ENCODE measurements around the gene CTNNAL1. TPM values are rescaled to one million over a fixed set of nuclear protein-coding genes. Genes with fewer than 3 reads are reported as not detected.
A peak's percentile ranks its signal among the peaks of the same experiment; 100 is the strongest.

CTNNAL1 gene
- polyA plus RNA-seq, 1 donor (not counting 4 experiments of a cell fraction or from before 2014, with no cell fraction given), result 112 TPM

GRCh38 chr9:109013679-109014607 lies 644 bp upstream of the CTNNAL1 start:
- Histone ChIP-seq H3K4me1 (ENCODE audit: control insufficient read depth, extremely low read depth, insufficient read depth, low read length) (peaks cover 35% of the 10 kb centered on the region), H3K9ac (ENCODE audit: control insufficient read depth, extremely low read depth, insufficient read depth, low read length) (peak overlapping the region; percentile 72), H3K9me3 (ENCODE audit: control insufficient read depth, low read depth, low read length) (no peaks in the 10 kb centered on the region), H3K79me2 (ENCODE audit: control insufficient read depth, insufficient read depth, low read length) (peaks cover 30% of the 10 kb centered on the region), H3K4me3 (ENCODE audit: control insufficient read depth in 2 of 3, extremely low read depth in 1 of 3, insufficient read depth in 2 of 3, low read depth in 1 of 3, low read length in 3 of 3) (peak overlapping the region; percentile 50 to 77 (median 67)), H3K36me3 (ENCODE audit: control insufficient read depth in 2 of 2, extremely low read depth in 1 of 2, insufficient read depth in 2 of 2, low read length in 2 of 2) (peaks cover 1 to 8% of the 10 kb centered on the region in 2 experiments), H2AFZ (ENCODE audit: control insufficient read depth, low read length) (peak overlapping the region; percentile 66), H4K20me1 (ENCODE audit: control insufficient read depth, extremely low read depth, insufficient read depth, low read length) (peaks cover 4% of the 10 kb centered on the region), H3K27me3 (ENCODE audit: control insufficient read depth, extremely low read depth, insufficient read depth, low read length) (no peaks in the 10 kb centered on the region), H3K27ac (ENCODE audit: control insufficient read depth, insufficient read depth, low read length) (peak overlapping the region; percentile 83), H3K4me2 (ENCODE audit: control insufficient read depth, extremely low read depth, insufficient read depth, low read depth, low read length) (peak overlapping the region; percentile 93), H3K9me1 (ENCODE audit: control insufficient read depth, extremely low read depth, insufficient read depth, low read length) (no peaks in the 10 kb centered on the region)
- FAIRE-seq, result no peak
- dilution Hi-C loops (cut with MboI; ENCODE audit: extremely low pct_ligation_motif_present, low sequenced_read_pairs), result no loop called here
- no peak for DNase-seq (ENCODE audit: low read depth, low spot score)
- TF ChIP-seq EZH2 (IDR thresholded peaks at IDR 0.05; ENCODE audit: low read length), result no peak
- no peak for TF ChIP-seq CTCF (optimal IDR thresholded peaks at IDR 0.05 in 1 of 3, IDR thresholded peaks at IDR 0.05 in 1 of 3, conservative IDR thresholded peaks at IDR 0.05 in 1 of 3; ENCODE audit: extremely low read depth in 1 of 3, insufficient read depth in 2 of 3, low read length in 3 of 3)

- Histone ChIP-seq H3K9ac (ENCODE audit: control insufficient read depth, extremely low read depth, insufficient read depth, low read length) (peak overlapping the region; percentile 93), H2AFZ (ENCODE audit: control insufficient read depth, low read length) (peak overlapping the region; percentile 26), H3K79me2 (ENCODE audit: control insufficient read depth, insufficient read depth, low read length) (peaks cover 46% of the 10 kb centered on the region), H3K9me3 (ENCODE audit: control insufficient read depth, low read depth, low read length) (no peaks in the 10 kb centered on the region), H3K27me3 (ENCODE audit: control insufficient read depth, extremely low read depth, insufficient read depth, low read length) (no peaks in the 10 kb centered on the region), H4K20me1 (ENCODE audit: control insufficient read depth, extremely low read depth, insufficient read depth, low read length) (peaks cover 4% of the 10 kb centered on the region), H3K4me2 (ENCODE audit: control insufficient read depth, extremely low read depth, insufficient read depth, low read depth, low read length) (peak overlapping the region; percentile 100), H3K4me1 (ENCODE audit: control insufficient read depth, extremely low read depth, insufficient read depth, low read length) (peaks cover 35% of the 10 kb centered on the region), H3K9me1 (ENCODE audit: control insufficient read depth, extremely low read depth, insufficient read depth, low read length) (no peaks in the 10 kb centered on the region), H3K27ac (ENCODE audit: control insufficient read depth, insufficient read depth, low read length) (peak overlapping the region; percentile 85), H3K4me3 (ENCODE audit: control insufficient read depth in 2 of 3, extremely low read depth in 1 of 3, insufficient read depth in 2 of 3, low read depth in 1 of 3, low read length in 3 of 3) (peak overlapping the region; percentile 74 to 77 (median 75)), H3K36me3 (ENCODE audit: control insufficient read depth in 2 of 2, extremely low read depth in 1 of 2, insufficient read depth in 2 of 2, low read length in 2 of 2) (peaks cover 0 to 8% of the 10 kb centered on the region in 2 experiments)
- FAIRE-seq (peak; percentile 87), DNase-seq (ENCODE audit: low read depth, low spot score) (peak; percentile 81)
- TF ChIP-seq EZH2 (IDR thresholded peaks at IDR 0.05; ENCODE audit: low read length) (no peak), CTCF (optimal IDR thresholded peaks at IDR 0.05 in 1 of 3, IDR thresholded peaks at IDR 0.05 in 1 of 3, conservative IDR thresholded peaks at IDR 0.05 in 1 of 3; ENCODE audit: extremely low read depth in 1 of 3, insufficient read depth in 2 of 3, low read length in 3 of 3) (peak in 1 of 3 experiments; percentile 14)
- dilution Hi-C loops (cut with MboI; ENCODE audit: extremely low pct_ligation_motif_present, low sequenced_read_pairs), result no loop called here
Measured at GRCh38 chr9:109012009-109012875, 1.1 kb downstream of the CTNNAL1 start.
